IPS-20b (cell line): ENCODE measurements around the gene EBLN2.

ENCODE experiments used
- H3K27ac ChIP-seq: one replicate; pipeline ENCODE4 v1.5.1; 2013; ENCODE audit warnings: low read length
- H3K27me3 ChIP-seq: 2 replicates; pipeline ENCODE4 v1.6.1; 2013; ENCODE audit warnings: mild to moderate bottlenecking, low read length, inconsistent platforms; ENCODE audit not compliant: insufficient read depth
- H3K36me3 ChIP-seq: 2 replicates; pipeline ENCODE4 v1.6.1; 2013; ENCODE audit warnings: low read depth, mild to moderate bottlenecking, inconsistent platforms, low read length, moderate library complexity; ENCODE audit not compliant: insufficient read depth
- H3K4me1 ChIP-seq: 2 replicates; pipeline ENCODE4 v1.6.1; 2013; ENCODE audit warnings: mild to moderate bottlenecking, control low read depth, inconsistent platforms, low read length, moderate library complexity; ENCODE audit not compliant: insufficient read depth
- H3K4me3 ChIP-seq: 2 replicates; pipeline ENCODE4 v1.5.1; 2013; ENCODE audit warnings: mild to moderate bottlenecking, low read length, inconsistent platforms
- H3K9ac ChIP-seq: 2 replicates; pipeline ENCODE4 v1.6.1; 2013; ENCODE audit warnings: low read depth, mild to moderate bottlenecking, inconsistent platforms, low read length, moderate library complexity
- H3K9me3 ChIP-seq: 2 replicates; pipeline ENCODE4 v1.6.1; 2013; ENCODE audit warnings: mild to moderate bottlenecking, low read depth, low read length, inconsistent platforms; ENCODE audit not compliant: insufficient read depth

EBLN2 gene

GRCh38 chr3:73068419-73068818 lies 7.0 kb downstream of the EBLN2 start:
- peaks cover 15% of the 10 kb centered on the region for H3K4me1 ChIP-seq
- H3K9me3 ChIP-seq, result no peaks in the 10 kb centered on the region
- H3K27ac ChIP-seq, result no peak overlapping the region
- H3K9ac ChIP-seq, result no peak overlapping the region
- peaks cover 44% of the 10 kb centered on the region for H3K36me3 ChIP-seq
- no peaks in the 10 kb centered on the region for H3K27me3 ChIP-seq
- no peak overlapping the region for H3K4me3 ChIP-seq

- H3K36me3 ChIP-seq, result peaks cover 36% of the 10 kb centered on the region
- no peak overlapping the region for H3K27ac ChIP-seq
- H3K4me3 ChIP-seq, result no peak overlapping the region
- H3K27me3 ChIP-seq, result no peaks in the 10 kb centered on the region
- peaks cover 15% of the 10 kb centered on the region for H3K4me1 ChIP-seq
- H3K9me3 ChIP-seq, result no peaks in the 10 kb centered on the region
- no peak overlapping the region for H3K9ac ChIP-seq
Observed at GRCh38 chr3:73069187-73069586, 7.7 kb downstream of the EBLN2 start.

GRCh38 chr3:73069775-73070444 lies 8.5 kb downstream of the EBLN2 start:
- Histone ChIP-seq H3K36me3 (peaks cover 29% of the 10 kb centered on the region), H3K9ac (no peak overlapping the region), H3K4me1 (peaks cover 15% of the 10 kb centered on the region), H3K27me3 (no peaks in the 10 kb centered on the region), H3K27ac (no peak overlapping the region), H3K9me3 (no peaks in the 10 kb centered on the region), H3K4me3 (no peak overlapping the region)

- Histone ChIP-seq H3K4me3 (no peak overlapping the region), H3K36me3 (peaks cover 19% of the 10 kb centered on the region), H3K27me3 (no peaks in the 10 kb centered on the region), H3K9me3 (no peaks in the 10 kb centered on the region), H3K9ac (no peak overlapping the region), H3K27ac (no peak overlapping the region), H3K4me1 (peaks cover 15% of the 10 kb centered on the region)
Observed at GRCh38 chr3:73070675-73071575, 9.5 kb downstream of the EBLN2 start.

GRCh38 chr3:73071952-73072351 lies 10.5 kb downstream of the EBLN2 start:
- no peak overlapping the region for H3K4me3 ChIP-seq

GRCh38 chr3:73072634-73073033 lies 11.2 kb downstream of the EBLN2 start:
- H3K9me3 ChIP-seq, result no peaks in the 10 kb centered on the region
- peaks cover 15% of the 10 kb centered on the region for H3K4me1 ChIP-seq
- peaks cover 4% of the 10 kb centered on the region for H3K36me3 ChIP-seq
- H3K27ac ChIP-seq, result no peak overlapping the region
- H3K27me3 ChIP-seq, result no peaks in the 10 kb centered on the region
- no peak overlapping the region for H3K4me3 ChIP-seq
- H3K9ac ChIP-seq, result no peak overlapping the region

More at GRCh38 chr3:73071952-73072351, 10.5 kb downstream of the EBLN2 start:
- Histone ChIP-seq H3K9me3 (no peaks in the 10 kb centered on the region), H3K27ac (no peak overlapping the region), H3K27me3 (no peaks in the 10 kb centered on the region), H3K9ac (no peak overlapping the region), H3K4me1 (peaks cover 15% of the 10 kb centered on the region), H3K36me3 (peaks cover 11% of the 10 kb centered on the region)

- no peak overlapping the region for H3K4me3 ChIP-seq
- H3K9me3 ChIP-seq, result no peaks in the 10 kb centered on the region
- peaks cover 15% of the 10 kb centered on the region for H3K4me1 ChIP-seq
- no peaks in the 10 kb centered on the region; the same call in 1 of the 2 replicates for H3K36me3 ChIP-seq
- no peak overlapping the region for H3K9ac ChIP-seq
- H3K27ac ChIP-seq, result no peak overlapping the region
- H3K27me3 ChIP-seq, result no peaks in the 10 kb centered on the region
Observed at GRCh38 chr3:73073091-73073707, 11.7 kb downstream of the EBLN2 start.

- Histone ChIP-seq H3K9me3 (no peaks in the 10 kb centered on the region), H3K27me3 (no peaks in the 10 kb centered on the region), H3K9ac (no peak overlapping the region), H3K4me3 (no peak overlapping the region), H3K36me3 (no peaks in the 10 kb centered on the region), H3K4me1 (peaks cover 15% of the 10 kb centered on the region), H3K27ac (no peak overlapping the region)
Observed at GRCh38 chr3:73074781-73075180, 13.3 kb downstream of the EBLN2 start.

- Histone ChIP-seq H3K27ac (no peak overlapping the region), H3K36me3 (no peaks in the 10 kb centered on the region), H3K27me3 (no peaks in the 10 kb centered on the region), H3K9me3 (no peaks in the 10 kb centered on the region), H3K9ac (no peak overlapping the region), H3K4me3 (no peak overlapping the region), H3K4me1 (no peaks in the 10 kb centered on the region)
Observed at GRCh38 chr3:73080216-73080966, 18.9 kb downstream of the EBLN2 start.

GRCh38 chr3:73081140-73081539 lies 19.7 kb downstream of the EBLN2 start:
- H3K9me3 ChIP-seq, result no peaks in the 10 kb centered on the region
- H3K4me3 ChIP-seq, result no peak overlapping the region
- no peaks in the 10 kb centered on the region for H3K36me3 ChIP-seq
- no peaks in the 10 kb centered on the region for H3K27me3 ChIP-seq
- no peak overlapping the region for H3K9ac ChIP-seq
- no peak overlapping the region for H3K27ac ChIP-seq
- H3K4me1 ChIP-seq, result no peaks in the 10 kb centered on the region

GRCh38 chr3:73084170-73084569 lies 22.7 kb downstream of the EBLN2 start:
- H3K9ac ChIP-seq, result no peak overlapping the region
- no peak overlapping the region for H3K27ac ChIP-seq
- H3K9me3 ChIP-seq, result no peaks in the 10 kb centered on the region
- no peak overlapping the region for H3K4me3 ChIP-seq
- no peaks in the 10 kb centered on the region for H3K27me3 ChIP-seq
- H3K36me3 ChIP-seq, result no peaks in the 10 kb centered on the region
- H3K4me1 ChIP-seq, result no peaks in the 10 kb centered on the region
